Measurements from ENCODE around the gene TMEM9B.
"Not testable (repeated sequence)": the region's sequence is repeated elsewhere in the genome, so short reads cannot be mapped to it uniquely, and the experiment has no call there.

TMEM9B gene

GRCh38 chr11:8964324-8965320 is at the start of gene TMEM9B:
TMEM9B (minus strand) TSS chr11:8964442; CDS start chr11:8964313, 129 bp downstream.
- DNase-seq (ENCODE audit: low spot score): peak; percentile 96

- DNase-seq (ENCODE audit: low spot score): no peak
Measured at GRCh38 chr11:9013373-9013772, 49.1 kb upstream of the TMEM9B start.

GRCh38 chr11:9009538-9009937 is 45.3 kb upstream of the TMEM9B start:
- not testable (repeated sequence) for DNase-seq (ENCODE audit: low spot score)

- no peak for DNase-seq (ENCODE audit: low spot score)
Measured at GRCh38 chr11:9008661-9009060, 44.4 kb upstream of the TMEM9B start.

- no peak for DNase-seq (ENCODE audit: low spot score)
Measured at GRCh38 chr11:9008011-9008550, 43.8 kb upstream of the TMEM9B start.

- no peak for DNase-seq (ENCODE audit: low spot score)
Measured at GRCh38 chr11:9005087-9005486, 40.8 kb upstream of the TMEM9B start.

GRCh38 chr11:9004183-9004926 is 40.1 kb upstream of the TMEM9B start:
- DNase-seq (ENCODE audit: low spot score): no peak

GRCh38 chr11:9003573-9004182 is 39.4 kb upstream of the TMEM9B start, which contains the start of gene NRIP3:
NRIP3 (minus strand) TSS chr11:9004001; CDS start chr11:9003935, 66 bp downstream.
- peak; percentile 93 for DNase-seq (ENCODE audit: low spot score)

GRCh38 chr11:9002920-9003572 is 38.8 kb upstream of the TMEM9B start:
- DNase-seq (ENCODE audit: low spot score): no peak

- peak; percentile 72 for DNase-seq (ENCODE audit: low spot score)
Measured at GRCh38 chr11:9001736-9002135, 37.5 kb upstream of the TMEM9B start.

- DNase-seq (ENCODE audit: low spot score): no peak
Measured at GRCh38 chr11:8998017-8998416, 33.8 kb upstream of the TMEM9B start.

- DNase-seq (ENCODE audit: low spot score): no peak
Measured at GRCh38 chr11:8997451-8997850, 33.2 kb upstream of the TMEM9B start.

GRCh38 chr11:8989453-8989852 is 25.2 kb upstream of the TMEM9B start:
- peak; percentile 69 for DNase-seq (ENCODE audit: low spot score)

- peak; percentile 73 for DNase-seq (ENCODE audit: low spot score)
Measured at GRCh38 chr11:8988329-8989234, 24.3 kb upstream of the TMEM9B start.

GRCh38 chr11:8987446-8987845 is 23.2 kb upstream of the TMEM9B start:
- DNase-seq (ENCODE audit: low spot score): no peak

GRCh38 chr11:8986772-8987171 is 22.5 kb upstream of the TMEM9B start:
- DNase-seq (ENCODE audit: low spot score): not testable (repeated sequence)

GRCh38 chr11:8985462-8985861 is 21.2 kb upstream of the TMEM9B start:
- DNase-seq (ENCODE audit: low spot score): no peak

GRCh38 chr11:8983552-8983951 is 19.3 kb upstream of the TMEM9B start:
- no peak for DNase-seq (ENCODE audit: low spot score)

- no peak for DNase-seq (ENCODE audit: low spot score)
Measured at GRCh38 chr11:8980485-8980884, 16.2 kb upstream of the TMEM9B start.

- not testable (repeated sequence) for DNase-seq (ENCODE audit: low spot score)
Measured at GRCh38 chr11:8979365-8979764, 15.1 kb upstream of the TMEM9B start.

Data from GM03348 (cell line).